SH-SY5Y (cell line): ENCODE measurements around the gene ECE1.

Experiments used
- GATA2 ChIP-seq: IDR thresholded peaks from 2 replicates; pipeline ENCODE4 v1.6.1; 2011; ENCODE audit warnings: mild to moderate bottlenecking, low read depth, low read length
- GATA3 ChIP-seq: IDR thresholded peaks from 2 replicates; pipeline ENCODE4 v1.6.1; 2011; ENCODE audit warnings: low read depth, mild to moderate bottlenecking, low read length, moderate library complexity

GRCh38 chr1:21168444-21168843, 121.8 kb downstream of the ECE1 start:
- TF ChIP-seq GATA2 (no peak), GATA3 (no peak)
